GM03348 (cell line): ENCODE results near the gene TMEM86B.
"Not testable (repeated sequence)": the region's sequence is repeated elsewhere in the genome, so short reads cannot be mapped to it uniquely, and the experiment has no call there.

Experiments used
- DNase-seq: peaks from one replicate; pipeline ENCODE4 v3.0.0; 2012; ENCODE audit warnings: low spot score

TMEM86B gene

DNA sequence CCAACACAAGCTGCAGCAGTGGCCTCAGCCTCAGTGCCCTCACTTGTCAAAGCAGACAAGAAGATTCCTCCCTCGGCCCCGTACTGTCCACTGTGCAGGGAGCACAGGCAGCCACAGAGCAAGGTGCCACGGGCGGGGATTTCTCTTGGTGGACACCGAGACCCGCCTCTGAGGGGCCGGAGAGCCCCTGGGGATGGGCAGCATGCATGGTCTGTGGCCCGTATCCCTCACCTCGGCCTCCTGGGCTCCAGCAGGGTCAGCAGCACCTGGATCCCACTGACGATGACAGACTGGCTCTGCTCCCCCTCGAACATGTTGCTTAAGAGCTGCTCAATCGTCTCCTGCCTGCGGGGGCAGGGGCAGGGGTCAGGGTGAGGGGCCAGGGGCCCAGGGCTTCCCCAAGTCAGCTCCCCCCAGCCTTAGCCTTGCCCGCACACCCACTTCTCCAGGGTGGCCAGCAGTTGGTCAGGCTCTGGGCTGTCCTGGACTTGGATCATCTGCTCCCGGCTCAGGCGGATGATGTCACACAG, 13.4 kb upstream of the TMEM86B start:
- DNase-seq: no peak

DNA sequence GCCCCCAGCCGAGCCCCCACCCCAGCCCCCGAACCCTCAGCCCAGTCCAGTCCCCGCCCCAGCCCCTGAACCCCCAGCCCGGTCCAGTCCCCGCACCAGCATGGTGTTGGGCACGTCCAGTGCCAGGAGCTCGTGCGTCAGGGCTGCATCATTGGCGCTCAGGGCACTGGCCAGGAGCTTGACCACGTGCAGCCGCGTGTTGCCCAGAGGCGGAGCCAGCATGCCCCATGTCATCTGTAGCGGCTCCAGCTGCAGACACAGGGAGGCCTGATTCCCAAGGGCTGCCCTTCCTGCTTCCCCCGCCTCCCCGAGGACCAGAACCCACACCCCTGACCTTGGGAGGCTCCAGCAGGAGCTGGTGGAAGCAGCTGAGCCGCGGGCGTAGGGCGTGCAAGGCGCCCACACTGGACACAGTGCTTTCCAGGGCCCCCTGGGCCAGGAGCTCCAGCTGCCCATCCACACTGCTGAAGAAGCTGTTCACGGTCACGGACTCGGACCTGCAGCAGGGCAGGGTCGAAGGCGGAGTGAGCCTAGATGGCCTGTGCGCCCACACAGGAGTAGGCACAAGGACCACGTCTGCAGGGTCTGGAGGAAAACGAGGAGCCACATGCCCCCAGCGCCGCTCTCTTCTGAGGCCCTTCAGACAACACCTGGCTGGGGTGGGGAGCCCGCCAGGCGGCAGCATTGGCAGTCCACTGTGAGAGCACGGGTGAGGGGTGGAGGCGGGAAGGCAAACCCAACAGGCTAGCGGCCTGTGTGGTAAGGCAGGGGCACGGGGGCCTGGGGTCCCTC, 12.8 kb upstream of the TMEM86B start:
- DNase-seq: no peak

DNA sequence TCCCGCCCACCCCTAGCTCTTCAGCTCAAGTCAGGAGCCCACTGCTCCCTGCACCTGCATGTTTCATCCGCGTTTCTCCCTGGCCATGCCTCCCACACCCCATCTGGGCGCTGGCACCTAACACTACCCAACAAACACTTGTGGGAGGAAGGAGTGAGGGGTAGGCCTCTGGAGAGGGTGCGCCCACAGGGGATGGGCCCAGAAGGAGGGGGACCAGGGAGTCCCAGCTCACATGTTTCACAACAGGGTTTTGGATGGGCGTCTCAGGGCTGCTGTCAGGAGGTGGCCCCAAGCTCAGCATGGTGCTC, 12.1 kb upstream of the TMEM86B start:
- DNase-seq: no peak

DNA sequence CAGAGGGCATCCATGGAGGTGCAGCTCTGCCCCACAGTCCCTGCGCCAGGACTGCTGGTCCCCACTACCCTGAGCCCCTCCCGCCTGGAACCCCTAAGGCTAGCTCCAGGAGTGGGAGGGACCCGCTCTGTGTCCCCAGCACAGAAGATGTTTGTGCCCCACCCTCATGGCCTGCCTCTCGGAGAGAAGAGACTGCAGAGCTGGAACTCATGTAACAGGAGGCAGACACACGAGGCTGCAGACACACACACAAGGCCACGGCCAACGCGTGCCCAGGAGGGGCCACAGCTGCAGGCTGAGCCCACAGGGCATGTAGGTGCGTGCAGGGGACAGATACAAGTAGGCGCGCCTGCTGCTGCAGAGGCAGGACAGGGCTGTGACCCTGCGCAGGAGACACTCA, 10.4 kb upstream of the TMEM86B start:
- no peak for DNase-seq

DNA sequence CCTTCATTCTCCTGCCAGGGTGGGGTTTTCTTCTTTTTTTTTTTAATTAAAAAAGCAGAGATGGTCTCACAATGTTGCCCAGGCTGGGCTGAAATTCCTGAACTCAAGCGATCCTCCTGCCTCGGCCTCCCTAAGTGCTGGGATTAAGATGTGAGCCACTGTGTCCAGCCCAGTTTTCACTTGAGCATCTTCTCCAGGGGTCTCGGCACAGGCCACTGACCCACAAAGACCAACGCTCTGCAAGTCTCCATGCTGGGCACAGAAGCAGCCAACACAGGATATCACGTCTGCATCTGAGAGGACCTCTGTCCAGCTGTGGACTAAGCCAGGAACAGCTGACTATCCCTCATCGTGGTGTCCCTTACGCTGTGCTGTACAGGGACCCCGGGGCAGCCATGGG, 9.5 kb upstream of the TMEM86B start:
- DNase-seq: no peak

DNA sequence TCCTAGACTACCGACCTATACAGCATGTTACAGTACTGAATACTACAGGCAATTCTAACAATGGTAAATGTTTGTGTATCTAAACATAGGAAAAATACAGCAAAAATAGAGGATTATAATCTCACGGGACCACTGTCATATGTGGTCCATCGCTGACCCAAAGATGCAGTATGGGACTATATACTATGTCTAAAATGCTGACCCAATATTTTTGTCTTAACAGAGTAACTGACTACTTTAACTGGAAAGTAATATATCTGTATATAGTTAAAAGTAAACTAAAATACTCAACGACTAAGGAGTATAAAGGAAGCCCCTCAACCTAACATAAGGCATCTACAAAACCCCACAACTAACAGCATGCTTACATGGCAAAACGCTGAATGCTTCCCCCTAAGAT, 4.4 kb upstream of the TMEM86B start:
- DNase-seq: no peak

DNA sequence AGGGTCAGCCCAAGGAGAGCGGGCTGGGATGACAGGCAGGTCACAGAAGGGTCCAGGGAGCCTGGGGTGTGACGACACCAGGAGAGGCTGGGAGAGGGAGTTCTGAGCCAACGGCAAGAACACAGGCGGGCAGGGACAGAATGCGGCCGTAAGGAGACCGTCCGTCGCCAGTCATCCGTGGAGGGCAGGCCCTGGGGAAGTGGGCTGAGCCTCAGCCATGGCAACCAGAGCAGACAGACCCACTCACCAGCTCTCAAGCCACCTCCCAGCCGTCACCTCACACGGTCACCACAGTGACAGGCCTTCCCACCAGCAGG, 3.7 kb upstream of the TMEM86B start:
- no peak for DNase-seq

DNA sequence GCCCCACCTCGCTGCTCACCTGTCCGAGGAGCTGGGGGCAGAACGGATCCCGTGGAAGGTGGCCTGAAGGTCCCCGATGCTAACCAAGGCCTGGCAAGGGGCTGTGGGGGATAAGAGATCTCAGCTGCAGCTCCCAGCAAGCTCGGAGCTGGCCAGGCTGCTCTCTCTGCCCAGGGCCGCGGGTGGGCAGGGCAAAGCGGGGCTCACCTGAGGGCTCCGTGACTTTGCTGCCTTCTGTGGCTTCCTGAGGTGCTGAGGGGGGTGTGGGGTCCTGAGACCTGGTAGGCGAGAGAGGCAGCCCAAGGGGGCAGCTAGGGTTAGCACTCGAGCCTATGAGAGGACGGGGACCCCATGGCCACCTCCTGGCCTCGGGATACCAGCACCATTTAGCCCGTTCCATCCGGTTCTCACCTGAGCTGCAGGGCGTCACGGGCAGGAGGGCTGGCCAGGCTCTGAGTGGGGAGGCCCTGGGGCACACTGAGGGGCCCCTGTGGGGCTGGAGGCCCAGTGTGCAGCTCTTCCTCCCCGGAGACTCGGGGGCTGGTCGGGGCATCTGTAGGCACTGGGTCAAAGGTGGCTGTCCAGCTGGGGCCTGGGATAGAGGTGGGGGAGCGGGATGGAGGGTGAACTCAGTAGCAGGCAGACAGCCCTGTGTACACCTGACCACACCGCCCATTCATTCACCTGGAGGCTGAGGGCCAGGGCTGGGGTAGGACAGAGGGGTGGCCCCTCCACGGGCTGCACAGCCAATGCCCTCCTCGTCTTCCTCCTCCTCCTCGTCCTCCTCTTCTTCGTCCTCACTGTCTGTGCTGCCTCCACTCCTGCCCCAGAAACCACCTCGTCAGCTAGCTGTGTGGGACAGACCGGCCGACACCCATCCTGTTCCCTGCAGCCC, 3.1 kb upstream of the TMEM86B start:
- DNase-seq: no peak

DNA sequence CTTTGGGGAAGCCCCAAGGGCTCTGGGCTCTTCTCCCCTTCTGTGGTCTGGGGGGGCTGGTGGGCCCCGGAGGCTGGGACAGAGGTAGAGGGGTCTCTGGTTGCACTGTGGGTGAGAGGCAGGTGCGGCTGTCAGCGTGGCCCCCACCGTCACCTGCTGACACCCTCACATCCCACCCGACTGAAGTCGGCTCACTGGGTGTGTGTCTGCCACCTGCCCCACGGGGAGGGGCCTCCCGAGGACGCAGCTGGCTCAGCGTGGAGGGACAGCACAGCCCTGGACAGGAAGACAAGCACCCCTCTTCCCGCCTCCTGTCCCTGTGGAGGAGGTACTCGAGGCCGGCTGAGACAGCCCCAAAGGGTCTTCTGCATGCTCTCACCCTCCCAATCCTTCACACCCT, 2.2 kb upstream of the TMEM86B start:
- no peak for DNase-seq

DNA sequence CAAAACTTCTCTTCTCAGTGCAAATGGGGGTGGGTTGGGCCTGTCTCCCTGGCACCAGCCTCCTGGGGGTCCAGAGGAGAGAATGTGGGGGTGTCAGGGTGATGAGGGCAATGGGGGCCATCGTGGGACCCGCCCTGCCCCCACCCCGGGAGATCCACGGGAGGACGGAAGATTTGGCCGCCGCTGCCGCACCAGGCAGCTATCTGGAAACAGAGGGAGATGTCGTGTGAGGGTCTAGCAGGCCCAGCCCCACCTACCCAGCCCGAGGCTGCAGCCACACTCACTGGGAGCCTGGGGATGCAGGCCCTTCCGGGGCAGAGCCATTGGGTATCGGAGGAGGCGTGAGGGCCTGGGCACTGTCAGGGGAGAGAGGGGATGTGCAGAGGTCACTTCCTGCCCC, 1.8 kb upstream of the TMEM86B start:
- no peak for DNase-seq

DNA sequence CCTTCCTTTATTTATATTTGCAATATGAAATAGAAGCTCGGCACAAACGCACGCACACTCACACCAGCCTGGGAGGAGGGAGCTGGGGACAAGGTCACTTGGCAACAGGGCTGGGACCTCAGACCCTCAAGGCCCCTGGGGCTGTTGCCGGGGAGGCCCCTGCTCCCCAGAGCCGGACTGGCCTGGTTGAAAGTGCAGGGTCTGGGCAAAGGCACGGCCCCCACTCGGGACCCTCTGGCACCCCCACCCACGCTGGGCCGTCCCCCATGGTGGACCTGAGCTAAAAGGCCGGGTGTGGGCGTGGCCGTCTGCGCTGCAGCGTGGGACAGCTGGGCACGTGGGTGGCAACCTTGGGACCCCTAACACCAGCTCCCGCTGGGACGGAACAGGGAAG, 1.2 kb upstream of the TMEM86B start:
- no peak for DNase-seq

DNA sequence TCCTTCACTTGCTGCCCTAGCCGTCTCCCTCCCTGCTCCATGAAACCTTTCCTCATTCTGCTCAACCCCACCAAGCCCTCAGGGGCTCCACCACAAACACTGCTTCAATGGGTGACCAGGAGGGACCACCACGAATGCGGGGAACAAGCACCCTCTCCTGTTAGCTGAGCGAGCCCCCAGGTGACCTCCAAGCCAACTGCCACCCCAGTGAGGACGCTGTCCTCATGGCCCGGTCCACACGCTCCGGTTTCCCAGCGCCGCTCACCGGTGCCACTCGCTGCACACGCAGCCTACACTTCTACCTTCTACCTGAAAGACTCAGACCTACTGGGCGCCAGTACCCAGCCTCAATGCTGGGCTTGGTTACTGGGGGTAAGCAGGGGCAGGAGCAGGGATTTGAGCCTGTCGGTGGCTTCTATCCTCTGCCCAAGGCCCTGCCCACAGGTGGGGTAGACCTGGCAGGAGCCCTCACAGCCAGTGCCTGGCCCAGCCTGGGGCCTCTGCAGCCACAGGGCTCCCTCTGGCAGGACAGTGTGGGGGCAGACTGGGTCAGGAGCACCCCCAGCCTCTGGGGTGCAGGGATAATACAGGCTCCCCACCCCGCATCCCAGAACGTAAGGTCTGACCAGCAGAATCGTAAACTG, 704 bp upstream of the TMEM86B start:
- DNase-seq: no peak

DNA sequence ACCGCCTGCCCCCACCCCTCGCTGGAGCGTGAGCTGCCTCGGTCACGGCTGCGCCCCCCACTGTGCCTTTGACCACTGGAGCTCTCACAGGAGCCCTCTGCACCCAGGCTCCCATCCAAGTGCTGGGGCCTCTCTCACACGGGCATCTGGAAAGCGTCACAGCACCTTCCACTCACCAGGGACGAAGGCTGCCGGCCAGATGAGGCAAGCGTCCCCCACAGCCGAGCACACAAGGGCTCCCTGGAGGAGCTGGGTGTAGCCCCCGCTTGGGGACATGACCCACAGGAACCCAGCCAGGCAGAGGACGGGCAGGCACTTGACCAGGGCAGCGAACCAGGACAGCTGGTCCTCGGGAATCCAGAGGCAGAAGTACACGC, 560 bp downstream of the TMEM86B start:
- DNase-seq: no peak

DNA sequence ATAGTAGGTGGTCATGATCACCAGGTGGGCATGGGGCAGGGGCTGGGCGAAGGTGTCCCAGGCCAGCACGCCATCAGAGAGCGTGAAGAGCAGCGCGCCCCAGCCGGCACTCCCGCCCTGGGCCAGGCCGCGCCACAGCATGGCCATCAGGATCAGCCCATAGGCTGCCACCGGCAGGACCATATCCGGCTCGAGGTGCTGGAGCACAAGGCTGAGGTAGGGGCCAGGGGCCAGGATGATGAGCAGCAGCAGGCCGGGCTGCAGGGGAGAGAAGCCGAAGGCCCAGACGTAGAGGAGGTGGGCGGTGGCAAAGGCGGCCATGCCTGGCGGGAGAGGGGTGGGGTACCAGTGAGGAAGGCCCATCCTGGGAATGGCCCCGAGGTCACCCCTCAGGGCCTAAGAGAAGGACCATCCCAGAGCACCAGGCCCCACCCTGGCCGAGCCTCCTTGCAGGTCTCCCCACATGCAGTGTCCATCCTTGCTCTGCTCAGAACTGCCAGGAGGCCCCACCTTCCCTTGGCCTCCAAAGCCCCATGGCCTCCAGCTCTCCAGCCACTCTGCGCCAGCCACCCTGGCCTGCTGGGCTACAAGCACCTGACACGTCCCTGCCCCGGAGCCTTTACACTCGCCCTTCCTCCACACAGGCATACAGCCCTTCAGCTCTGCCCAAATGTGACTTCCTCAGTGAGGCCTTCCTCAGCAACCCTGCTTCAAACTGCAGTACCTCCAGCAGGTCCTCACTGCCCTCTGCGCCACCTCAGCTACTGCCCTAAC, 1.1 kb downstream of the TMEM86B start:
- no peak for DNase-seq

DNA sequence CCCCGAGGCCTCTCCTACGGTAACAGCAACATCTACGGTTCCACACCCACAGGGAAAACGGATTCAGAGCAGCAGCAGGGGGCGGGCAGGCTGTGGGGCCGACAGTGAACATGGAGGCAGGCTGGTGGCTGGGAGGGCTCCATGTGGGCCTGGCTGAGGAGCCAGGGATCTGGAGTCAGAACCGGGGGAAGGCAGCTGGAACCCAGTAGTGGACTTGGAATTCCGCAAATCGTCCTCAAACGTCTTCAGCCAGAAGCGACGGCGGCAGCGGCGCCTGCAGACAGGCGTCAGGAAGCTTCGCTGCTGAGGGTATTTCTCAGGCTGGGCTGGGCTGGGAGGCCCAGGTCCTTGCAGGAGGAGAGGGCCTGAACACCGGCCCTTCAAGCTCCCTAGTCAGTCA, 1.8 kb downstream of the TMEM86B start:
- DNase-seq: no peak

DNA sequence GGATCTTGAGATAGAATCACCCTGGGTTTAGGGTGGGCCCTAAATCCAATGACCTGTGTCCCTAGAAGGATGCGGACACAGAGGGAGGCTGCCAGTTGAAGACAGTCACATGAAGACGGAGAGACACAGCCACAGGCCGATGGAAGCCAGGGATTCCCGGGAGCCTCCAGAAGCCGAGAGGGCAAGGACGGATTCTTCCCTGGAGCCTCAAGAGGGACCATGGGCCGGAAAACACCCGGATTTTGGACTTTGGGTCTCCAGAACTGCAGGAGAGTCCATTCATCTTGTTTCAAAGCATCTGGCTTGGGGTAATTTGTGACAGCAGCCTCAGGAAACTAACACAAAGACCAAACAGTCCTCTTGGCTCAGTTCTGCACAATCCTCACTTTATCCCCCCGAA, 2.3 kb downstream of the TMEM86B start:
- DNase-seq: no peak

DNA sequence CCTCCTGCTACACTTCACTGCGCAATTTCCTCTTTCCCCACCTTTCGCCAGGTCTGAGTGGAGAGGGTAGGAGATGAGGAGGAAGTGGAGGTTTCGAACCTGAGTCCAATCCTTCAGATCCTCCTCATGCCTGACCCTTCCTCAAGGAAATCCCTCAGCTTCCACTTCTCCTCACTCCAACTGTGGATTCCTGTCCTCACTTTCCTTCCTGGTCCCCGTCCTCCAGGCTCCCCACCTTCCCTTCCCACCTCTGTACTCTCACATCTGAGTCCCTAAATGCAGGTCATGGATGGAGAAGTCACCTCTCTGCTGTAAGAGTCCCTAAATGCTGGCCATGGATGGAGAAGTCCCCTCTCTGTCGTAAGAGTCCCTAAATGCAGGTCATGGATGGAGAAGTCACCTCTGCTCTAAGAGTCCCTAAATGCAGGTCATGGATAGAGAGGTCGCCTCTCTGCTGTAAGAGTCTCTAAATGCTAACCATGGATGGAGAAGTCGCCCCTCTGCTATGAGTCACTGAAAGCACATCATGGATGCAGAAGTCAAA, 3.1 kb downstream of the TMEM86B start:
- no peak for DNase-seq

DNA sequence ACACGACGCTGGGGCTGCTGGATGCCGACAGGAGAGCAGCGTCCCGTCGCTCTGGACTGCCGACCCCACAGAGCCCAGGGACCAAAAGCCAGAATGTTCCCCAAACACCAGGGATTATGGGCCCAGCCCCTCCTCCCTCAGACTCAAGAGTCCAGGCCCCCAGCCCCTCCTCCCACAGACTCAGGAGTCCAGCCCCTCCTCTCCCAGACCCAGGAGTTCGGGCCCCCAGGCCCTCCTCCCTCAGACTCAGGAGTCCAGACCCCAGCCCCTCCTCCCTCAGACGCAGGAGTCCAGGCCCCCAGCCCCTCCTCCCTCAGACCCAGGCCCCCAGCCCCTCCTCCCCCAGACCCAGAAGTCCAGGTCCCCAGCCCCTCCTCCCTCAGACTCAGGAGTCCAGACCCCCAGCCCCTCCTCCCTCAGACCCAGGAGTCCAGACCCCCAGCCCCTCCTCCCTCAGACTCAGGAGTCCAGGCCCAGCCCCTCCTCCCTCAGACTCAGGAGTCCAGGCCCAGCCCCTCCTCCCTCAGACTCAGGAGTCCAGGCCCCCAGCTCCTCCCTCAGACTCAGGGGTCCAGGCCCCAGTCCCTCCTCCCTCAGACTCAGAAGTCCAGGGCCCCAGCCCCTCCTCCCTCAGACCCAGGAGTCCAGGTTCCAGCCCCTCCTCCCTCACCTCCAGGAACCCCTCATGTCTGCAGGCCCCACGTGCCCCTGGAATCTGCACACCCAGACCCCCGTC, 3.7 kb downstream of the TMEM86B start:
- not testable (repeated sequence) for DNase-seq

DNA sequence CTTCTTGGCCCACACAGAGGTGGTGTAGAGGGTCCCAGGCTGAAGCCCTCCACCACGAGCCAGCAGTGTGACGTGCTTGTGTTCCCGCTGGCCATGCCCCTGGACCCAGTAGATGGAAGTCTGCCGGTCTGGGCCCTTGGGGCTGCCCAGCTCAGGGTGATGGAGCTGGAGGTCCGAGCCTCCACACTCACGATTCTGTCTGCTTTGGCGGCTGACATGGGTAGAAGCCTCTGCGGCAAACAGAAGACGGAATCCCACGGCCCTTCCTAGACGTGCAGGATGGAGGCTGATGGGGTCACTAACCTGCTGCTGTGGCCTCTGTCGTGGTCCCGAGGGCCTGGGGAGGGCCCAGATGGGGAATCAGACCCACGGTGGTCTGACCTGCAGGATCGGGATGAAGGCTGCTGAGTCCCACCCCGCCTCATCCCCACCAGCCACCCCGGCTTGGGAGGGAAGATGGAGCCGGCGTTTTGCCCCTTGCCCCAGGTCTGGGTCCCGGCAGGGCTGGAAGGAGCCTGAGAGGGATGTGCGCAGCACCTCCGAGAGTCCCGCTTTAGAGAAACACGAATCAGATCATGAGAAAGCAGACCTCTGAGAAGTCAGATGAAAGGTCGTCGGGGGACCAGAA, 4.4 kb downstream of the TMEM86B start:
- DNase-seq: no peak

DNA sequence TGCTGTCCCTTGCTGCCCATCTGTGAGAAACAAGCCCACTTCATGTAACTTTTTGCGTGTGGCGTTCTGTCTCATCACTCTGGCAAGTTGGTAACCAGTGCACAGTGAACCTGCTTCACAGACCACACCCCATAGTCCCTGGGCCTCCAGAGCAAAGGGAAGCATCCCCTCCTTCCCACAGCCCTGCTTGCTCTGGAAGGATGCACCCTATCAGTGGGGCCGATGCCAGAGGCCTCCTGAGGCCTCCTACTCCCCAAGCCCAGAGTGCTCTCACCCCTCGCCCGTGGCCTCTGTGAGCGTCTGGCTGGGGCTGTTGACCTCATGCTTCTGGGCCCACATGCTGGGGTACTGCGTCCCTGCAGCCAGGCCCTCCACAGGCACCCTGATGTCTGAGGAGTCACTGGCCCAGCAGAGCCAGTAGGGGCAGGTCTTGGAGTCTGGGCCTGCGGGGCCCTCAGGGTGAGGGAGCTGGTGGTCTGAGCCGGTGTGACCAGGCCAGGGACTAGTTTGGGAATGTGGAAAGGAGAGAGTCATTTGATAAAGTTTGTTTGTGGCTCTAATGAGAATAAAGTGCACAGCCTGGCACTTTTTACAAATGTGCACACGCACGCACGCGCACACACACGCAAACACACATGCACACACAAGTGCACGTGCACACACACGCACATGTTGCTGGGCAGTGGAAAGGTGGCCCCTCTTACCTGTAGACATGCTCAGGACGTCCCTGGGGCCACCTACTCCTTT, 5.1 kb downstream of the TMEM86B start:
- no peak for DNase-seq
